ENCODE results near the gene C1orf21. TPM values are rescaled to one million over a fixed set of nuclear protein-coding genes. Genes with fewer than 3 reads are reported as not detected.

The C1orf21 gene
- total and polyA plus RNA-seq, 2 donors (not counting 3 experiments of a cell fraction or from before 2014, with no cell fraction given): 0.79 to 8.5 TPM

GRCh38 chr1:184418652-184419349 is 32.0 kb downstream of the C1orf21 start:
- Histone ChIP-seq H3K27me3 (ENCODE audit: control insufficient read depth in 2 of 2, insufficient read depth in 2 of 2, low read length in 2 of 2) (no peaks in the 10 kb centered on the region), H4K20me1 (replicated peaks; ENCODE audit: control insufficient read depth, extremely low read depth, insufficient read depth, low read length) (no peaks in the 10 kb centered on the region), H3K27ac (ENCODE audit: insufficient read depth, low read depth, low read length) (no peak overlapping the region), H3K79me2 (ENCODE audit: control insufficient read depth, insufficient read depth, low read length) (no peaks in the 10 kb centered on the region), H3K36me3 (ENCODE audit: control insufficient read depth in 2 of 2, extremely low read depth in 1 of 2, insufficient read depth in 2 of 2, low read length in 2 of 2) (no peaks in the 10 kb centered on the region), H3K4me1 (ENCODE audit: control insufficient read depth, extremely low read depth, insufficient read depth, low read length) (no peaks in the 10 kb centered on the region), H2AFZ (ENCODE audit: low read depth, low read length) (no peak overlapping the region), H3K9ac (replicated peaks; ENCODE audit: extremely low read depth, insufficient read depth, low read length) (no peak overlapping the region), H3K4me3 (replicated peaks in 1 of 3; ENCODE audit: insufficient read depth in 1 of 3, low read depth in 1 of 3, low read length in 3 of 3) (no peak overlapping the region), H3K9me1 (replicated peaks; ENCODE audit: control insufficient read depth, extremely low read depth, insufficient read depth, low read length) (no peaks in the 10 kb centered on the region), H3K9me3 (replicated peaks; ENCODE audit: control insufficient read depth, insufficient read depth, low read length) (no peaks in the 10 kb centered on the region), H3K4me2 (ENCODE audit: insufficient read depth, low read length) (no peak overlapping the region)
- FAIRE-seq: no peak
- BruUV-seq (replicated peaks): no TSS peak
- POLR2A ChIA-PET: no interaction called here
- CTCF ChIA-PET: no interaction called here
- dilution Hi-C loops (cut with MboI; ENCODE audit: extremely low pct_ligation_motif_present, low sequenced_read_pairs) (no loop called here), intact Hi-C loops (cut with micrococcal nuclease) (no loop called here)
- no peak for DNase-seq (ENCODE audit: low read depth, low spot score)
- TF ChIP-seq MYC (IDR thresholded peaks at IDR 0.05; ENCODE audit: low read depth, low read length): no peak
- no peak for TF ChIP-seq FOS (IDR thresholded peaks at IDR 0.05; ENCODE audit: borderline replicate concordance, insufficient read depth, low read length)
- TF ChIP-seq GATA2 (IDR thresholded peaks at IDR 0.05; ENCODE audit: insufficient read depth, insufficient read length, low read depth, low read length): no peak
- TF ChIP-seq POLR2A (IDR thresholded peaks at IDR 0.05; ENCODE audit: low read depth, low read length): no peak
- TF ChIP-seq MAX (IDR thresholded peaks at IDR 0.05; ENCODE audit: insufficient read depth, insufficient read length): no peak
- no peak for TF ChIP-seq CTCF (IDR thresholded peaks at IDR 0.05; ENCODE audit: extremely low read depth in 1 of 2, insufficient read depth in 1 of 2, low read depth in 1 of 2, low read length in 2 of 2)
- TF ChIP-seq EZH2 (IDR thresholded peaks at IDR 0.05; ENCODE audit: borderline replicate concordance, low read depth, low read length, severe bottlenecking): no peak
- no peak for TF ChIP-seq JUN (IDR thresholded peaks at IDR 0.05; ENCODE audit: borderline replicate concordance, insufficient read depth, insufficient read length, low read depth)
- TF ChIP-seq POLR2AphosphoS5 (IDR thresholded peaks at IDR 0.05; ENCODE audit: insufficient read depth, low read depth, low read length): no peak
